HepG2 (cell line): Measurements from ENCODE around the gene AAMP. TPM values are rescaled to one million over a fixed set of nuclear protein-coding genes. Genes with fewer than 3 reads are reported as not detected.

ENCODE experiments used
- CBX1 ChIP-seq: IDR thresholded peaks from one replicate; pipeline ENCODE4 v1.6.1; 2016; ENCODE audit warnings: antibody characterized with exemption, low read depth
- HDAC1 ChIP-seq: sonication (generic); formaldehyde crosslinking; IDR thresholded peaks from 2 replicates; pipeline ENCODE4 v1.5.1; 2020; ENCODE audit warnings: mild to moderate bottlenecking, missing genetic modification reagents
- KDM6A ChIP-seq: IDR thresholded peaks from 2 replicates; pipeline ENCODE4 v1.6.1; 2016; ENCODE audit warnings: low read depth
- MLX ChIP-seq: IDR thresholded peaks from 2 replicates; pipeline ENCODE4 v1.6.1; 2016
- NFIC ChIP-seq: IDR thresholded peaks from 2 replicates; pipeline ENCODE4 v1.6.1; 2012; ENCODE audit warnings: mild to moderate bottlenecking, low read length, inconsistent platforms
- RORA ChIP-seq: sonication (generic); formaldehyde crosslinking; IDR thresholded peaks from 2 replicates; pipeline ENCODE4 v1.5.0; 2020; ENCODE audit warnings: mild to moderate bottlenecking, missing genetic modification reagents, moderate library complexity
- SMAD9 ChIP-seq: sonication (generic); formaldehyde crosslinking; IDR thresholded peaks from 2 replicates; pipeline ENCODE4 v1.5.1; 2020; ENCODE audit warnings: mild to moderate bottlenecking, missing genetic modification reagents
- ZNF629 ChIP-seq: sonication (generic); formaldehyde crosslinking; conservative IDR thresholded peaks from 2 replicates; pipeline ENCODE4 v1.5.0; 2020; ENCODE audit warnings: missing genetic modification reagents
- ZNF773 ChIP-seq: sonication (generic); formaldehyde crosslinking; IDR thresholded peaks from 2 replicates; pipeline ENCODE4 v1.4.0; 2020; ENCODE audit warnings: missing genetic modification reagents, borderline replicate concordance
- polyA plus RNA-seq, 8 experiments: library from polyadenylated mRNA; depleted of rRNA in 3 of 8; stranded (reverse) in 7 of 8; unstranded in 1 of 8; fragments of >200 nt; fragmentation: Illumina TruSeq in 4 of 8; extraction: Trizol in 4 of 8; gene quantifications; 2 replicates each; pipeline versions ENCODE4 v1.2.1 to v1.2.3, GENCODE V29; 2011 to 2016; ENCODE audit warnings: low read depth in 4 of 8, missing spikeins in 1 of 8, mixed read lengths in 1 of 8; ENCODE audit not compliant: insufficient read depth in 1 of 8
- total RNA-seq, 5 experiments: library from RNA; depleted of rRNA; stranded (reverse); fragments of >200 nt; fragmentation: Illumina TruSeq; extraction: Trizol; gene quantifications; 2 replicates each; pipeline ENCODE4 v1.2.3, GENCODE V29; 2016; ENCODE audit warnings: low read depth in 1 of 5
- TF ChIP-seq, protein P1 (sequence below): conservative IDR thresholded peaks from 2 replicates; pipeline ENCODE4 v1.6.1; 2018; ENCODE audit warnings: missing genetic modification reagents
- TF ChIP-seq, protein P2 (sequence below): sonication (generic); formaldehyde crosslinking; IDR thresholded peaks from 2 replicates; pipeline ENCODE4 v1.5.1; 2020; ENCODE audit warnings: mild to moderate bottlenecking, missing genetic modification reagents, moderate library complexity
- TF ChIP-seq, protein P3 (sequence below): sonication (generic); formaldehyde crosslinking; IDR thresholded peaks from 2 replicates; pipeline ENCODE4 v1.4.0; 2020; ENCODE audit warnings: missing genetic modification reagents
- TF ChIP-seq, protein P4 (sequence below): sonication (generic); formaldehyde crosslinking; IDR thresholded peaks from 2 replicates; pipeline ENCODE4 v1.8.1; 2023; ENCODE audit warnings: mild to moderate bottlenecking, inconsistent platforms, moderate library complexity, missing genetic modification reagents, borderline replicate concordance
- TF ChIP-seq, protein P5 (sequence below): sonication (generic); formaldehyde crosslinking; IDR thresholded peaks from 2 replicates; pipeline ENCODE4 v1.5.0; 2020; ENCODE audit warnings: mild to moderate bottlenecking, missing genetic modification reagents, borderline replicate concordance
- TF ChIP-seq, protein P6 (sequence below): sonication (generic); formaldehyde crosslinking; IDR thresholded peaks from 2 replicates; pipeline ENCODE4 v1.8.0; 2022; ENCODE audit warnings: mild to moderate bottlenecking, missing genetic modification reagents; ENCODE audit not compliant: insufficient replicate concordance

Gene AAMP
- total and polyA plus RNA-seq, 2 of the 13 experiments (the other 11 are each of a cell fraction or from before 2014, with no cell fraction given) = 110 to 186 TPM

DNA sequence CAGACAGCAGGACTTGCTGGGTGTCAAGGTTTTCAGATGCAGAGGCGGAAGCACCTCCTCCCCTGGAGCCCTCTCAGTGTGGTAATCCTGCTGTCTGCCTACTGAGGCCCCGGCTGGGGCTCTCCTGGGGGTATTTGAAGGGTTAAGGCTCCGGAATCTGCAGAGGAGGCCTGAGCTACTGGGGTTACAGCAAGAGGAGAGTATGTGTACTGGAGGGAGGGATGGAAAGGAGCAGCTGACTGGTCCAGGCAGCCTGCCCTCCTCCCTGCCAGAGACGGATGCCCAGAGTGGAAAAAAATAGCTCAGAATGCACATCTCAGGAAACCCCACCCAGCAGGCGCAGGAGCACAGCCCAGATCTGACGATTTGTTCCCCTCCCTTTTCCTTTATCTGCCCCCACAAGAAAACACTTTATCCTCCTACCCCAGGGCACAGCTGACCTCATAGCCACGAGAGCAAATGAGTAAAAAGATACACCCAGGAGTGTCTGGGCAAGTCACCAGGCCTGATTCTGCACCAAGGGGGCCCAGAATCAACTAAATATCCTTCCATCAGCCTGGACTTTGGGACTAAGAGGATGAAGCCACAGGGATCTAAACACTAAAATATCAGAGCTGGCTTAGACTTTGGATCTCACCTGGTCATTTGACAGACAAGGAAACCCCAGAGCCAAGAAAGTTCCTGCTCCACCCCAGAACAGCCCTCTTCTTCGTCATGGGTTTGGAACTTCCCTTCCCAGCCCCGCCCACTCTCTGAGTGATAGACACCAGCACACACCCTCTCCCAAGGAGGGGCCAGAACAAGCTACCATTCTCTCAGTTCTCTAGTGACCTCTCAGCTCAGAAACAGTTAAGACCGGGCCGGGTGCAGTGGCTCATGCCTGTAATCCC lies 16.9 kb upstream of the AAMP start (continued):
- TF ChIP-seq, protein P1, sequence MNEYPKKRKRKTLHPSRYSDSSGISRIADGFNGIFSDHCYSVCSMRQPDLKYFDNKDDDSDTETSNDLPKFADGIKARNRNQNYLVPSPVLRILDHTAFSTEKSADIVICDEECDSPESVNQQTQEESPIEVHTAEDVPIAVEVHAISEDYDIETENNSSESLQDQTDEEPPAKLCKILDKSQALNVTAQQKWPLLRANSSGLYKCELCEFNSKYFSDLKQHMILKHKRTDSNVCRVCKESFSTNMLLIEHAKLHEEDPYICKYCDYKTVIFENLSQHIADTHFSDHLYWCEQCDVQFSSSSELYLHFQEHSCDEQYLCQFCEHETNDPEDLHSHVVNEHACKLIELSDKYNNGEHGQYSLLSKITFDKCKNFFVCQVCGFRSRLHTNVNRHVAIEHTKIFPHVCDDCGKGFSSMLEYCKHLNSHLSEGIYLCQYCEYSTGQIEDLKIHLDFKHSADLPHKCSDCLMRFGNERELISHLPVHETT (CRISPR knock-in tag) = no peak
- TF ChIP-seq, protein P2, sequence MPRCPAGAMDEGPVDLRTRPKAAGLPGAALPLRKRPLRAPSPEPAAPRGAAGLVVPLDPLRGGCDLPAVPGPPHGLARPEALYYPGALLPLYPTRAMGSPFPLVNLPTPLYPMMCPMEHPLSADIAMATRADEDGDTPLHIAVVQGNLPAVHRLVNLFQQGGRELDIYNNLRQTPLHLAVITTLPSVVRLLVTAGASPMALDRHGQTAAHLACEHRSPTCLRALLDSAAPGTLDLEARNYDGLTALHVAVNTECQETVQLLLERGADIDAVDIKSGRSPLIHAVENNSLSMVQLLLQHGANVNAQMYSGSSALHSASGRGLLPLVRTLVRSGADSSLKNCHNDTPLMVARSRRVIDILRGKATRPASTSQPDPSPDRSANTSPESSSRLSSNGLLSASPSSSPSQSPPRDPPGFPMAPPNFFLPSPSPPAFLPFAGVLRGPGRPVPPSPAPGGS (CRISPR knock-in tag) = no peak
- no peak for TF ChIP-seq RORA (CRISPR knock-in tag)
- peak; percentile 31; the same call in 1 of the 2 replicates for TF ChIP-seq HDAC1 (CRISPR knock-in tag)
- 0 out of 2 replicates have a peak, but pooled peaks have one; percentile 19 for TF ChIP-seq KDM6A (CRISPR knock-in tag)
- TF ChIP-seq CBX1 = no peak
- TF ChIP-seq, protein P3, sequence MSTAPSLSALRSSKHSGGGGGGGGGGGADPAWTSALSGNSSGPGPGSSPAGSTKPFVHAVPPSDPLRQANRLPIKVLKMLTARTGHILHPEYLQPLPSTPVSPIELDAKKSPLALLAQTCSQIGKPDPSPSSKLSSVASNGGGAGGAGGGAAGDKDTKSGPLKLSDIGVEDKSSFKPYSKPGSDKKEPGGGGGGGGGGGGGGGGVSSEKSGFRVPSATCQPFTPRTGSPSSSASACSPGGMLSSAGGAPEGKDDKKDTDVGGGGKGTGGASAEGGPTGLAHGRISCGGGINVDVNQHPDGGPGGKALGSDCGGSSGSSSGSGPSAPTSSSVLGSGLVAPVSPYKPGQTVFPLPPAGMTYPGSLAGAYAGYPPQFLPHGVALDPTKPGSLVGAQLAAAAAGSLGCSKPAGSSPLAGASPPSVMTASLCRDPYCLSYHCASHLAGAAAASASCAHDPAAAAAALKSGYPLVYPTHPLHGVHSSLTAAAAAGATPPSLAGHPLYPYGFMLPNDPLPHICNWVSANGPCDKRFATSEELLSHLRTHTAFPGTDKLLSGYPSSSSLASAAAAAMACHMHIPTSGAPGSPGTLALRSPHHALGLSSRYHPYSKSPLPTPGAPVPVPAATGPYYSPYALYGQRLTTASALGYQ (CRISPR knock-in tag) = no peak
- TF ChIP-seq ZNF629 (CRISPR knock-in tag) = no peak
- TF ChIP-seq, protein P4, sequence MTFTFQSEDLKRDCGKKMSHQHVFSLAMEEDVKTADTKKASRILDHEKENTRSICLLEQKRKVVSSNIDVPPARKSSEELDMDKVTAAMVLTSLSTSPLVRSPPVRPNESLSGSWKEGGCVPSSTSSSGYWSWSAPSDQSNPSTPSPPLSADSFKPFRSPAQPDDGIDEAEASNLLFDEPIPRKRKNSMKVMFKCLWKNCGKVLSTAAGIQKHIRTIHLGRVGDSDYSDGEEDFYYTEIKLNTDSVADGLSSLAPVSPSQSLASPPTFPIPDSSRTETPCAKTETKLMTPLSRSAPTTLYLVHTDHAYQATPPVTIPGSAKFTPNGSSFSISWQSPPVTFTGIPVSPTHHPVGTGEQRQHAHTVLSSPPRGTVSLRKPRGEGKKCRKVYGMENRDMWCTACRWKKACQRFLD (CRISPR knock-in tag) = 0 out of 2 replicates have a peak, but pooled peaks have one; percentile 20
- no peak for TF ChIP-seq NFIC
- no peak for TF ChIP-seq ZNF773
- TF ChIP-seq, protein P5, sequence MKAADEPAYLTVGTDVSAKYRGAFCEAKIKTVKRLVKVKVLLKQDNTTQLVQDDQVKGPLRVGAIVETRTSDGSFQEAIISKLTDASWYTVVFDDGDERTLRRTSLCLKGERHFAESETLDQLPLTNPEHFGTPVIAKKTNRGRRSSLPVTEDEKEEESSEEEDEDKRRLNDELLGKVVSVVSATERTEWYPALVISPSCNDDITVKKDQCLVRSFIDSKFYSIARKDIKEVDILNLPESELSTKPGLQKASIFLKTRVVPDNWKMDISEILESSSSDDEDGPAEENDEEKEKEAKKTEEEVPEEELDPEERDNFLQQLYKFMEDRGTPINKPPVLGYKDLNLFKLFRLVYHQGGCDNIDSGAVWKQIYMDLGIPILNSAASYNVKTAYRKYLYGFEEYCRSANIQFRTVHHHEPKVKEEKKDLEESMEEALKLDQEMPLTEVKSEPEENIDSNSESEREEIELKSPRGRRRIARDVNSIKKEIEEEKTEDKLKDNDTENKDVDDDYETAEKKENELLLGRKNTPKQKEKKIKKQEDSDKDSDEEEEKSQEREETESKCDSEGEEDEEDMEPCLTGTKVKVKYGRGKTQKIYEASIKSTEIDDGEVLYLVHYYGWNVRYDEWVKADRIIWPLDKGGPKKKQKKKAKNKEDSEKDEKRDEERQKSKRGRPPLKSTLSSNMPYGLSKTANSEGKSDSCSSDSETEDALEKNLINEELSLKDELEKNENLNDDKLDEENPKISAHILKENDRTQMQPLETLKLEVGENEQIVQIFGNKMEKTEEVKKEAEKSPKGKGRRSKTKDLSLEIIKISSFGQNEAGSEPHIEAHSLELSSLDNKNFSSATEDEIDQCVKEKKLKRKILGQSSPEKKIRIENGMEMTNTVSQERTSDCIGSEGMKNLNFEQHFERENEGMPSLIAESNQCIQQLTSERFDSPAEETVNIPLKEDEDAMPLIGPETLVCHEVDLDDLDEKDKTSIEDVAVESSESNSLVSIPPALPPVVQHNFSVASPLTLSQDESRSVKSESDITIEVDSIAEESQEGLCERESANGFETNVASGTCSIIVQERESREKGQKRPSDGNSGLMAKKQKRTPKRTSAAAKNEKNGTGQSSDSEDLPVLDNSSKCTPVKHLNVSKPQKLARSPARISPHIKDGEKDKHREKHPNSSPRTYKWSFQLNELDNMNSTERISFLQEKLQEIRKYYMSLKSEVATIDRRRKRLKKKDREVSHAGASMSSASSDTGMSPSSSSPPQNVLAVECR (CRISPR knock-in tag) = peak; percentile 46; the same call in 1 of the 2 replicates
- TF ChIP-seq, protein P6, sequence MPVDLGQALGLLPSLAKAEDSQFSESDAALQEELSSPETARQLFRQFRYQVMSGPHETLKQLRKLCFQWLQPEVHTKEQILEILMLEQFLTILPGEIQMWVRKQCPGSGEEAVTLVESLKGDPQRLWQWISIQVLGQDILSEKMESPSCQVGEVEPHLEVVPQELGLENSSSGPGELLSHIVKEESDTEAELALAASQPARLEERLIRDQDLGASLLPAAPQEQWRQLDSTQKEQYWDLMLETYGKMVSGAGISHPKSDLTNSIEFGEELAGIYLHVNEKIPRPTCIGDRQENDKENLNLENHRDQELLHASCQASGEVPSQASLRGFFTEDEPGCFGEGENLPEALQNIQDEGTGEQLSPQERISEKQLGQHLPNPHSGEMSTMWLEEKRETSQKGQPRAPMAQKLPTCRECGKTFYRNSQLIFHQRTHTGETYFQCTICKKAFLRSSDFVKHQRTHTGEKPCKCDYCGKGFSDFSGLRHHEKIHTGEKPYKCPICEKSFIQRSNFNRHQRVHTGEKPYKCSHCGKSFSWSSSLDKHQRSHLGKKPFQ (CRISPR knock-in tag) = no peak
- TF ChIP-seq MLX = 0 out of 2 replicates have a peak, but pooled peaks have one; percentile 15
- no peak for TF ChIP-seq SMAD9
